Smooth muscle cell (in vitro differentiated cells): ENCODE data around the gene MRPL41. TPM values are rescaled to one million over a fixed set of nuclear protein-coding genes. Genes with fewer than 3 reads are reported as not detected.
"Not testable (repeated sequence)": the region's sequence is repeated elsewhere in the genome, so short reads cannot be mapped to it uniquely, and the experiment has no call there.

Experiments used
- DNase-seq: peaks from one replicate; lab custom pipeline; 2025; ENCODE audit not compliant: unreplicated experiment; lab: John Stamatoyannopoulos, UW
- H2AFZ ChIP-seq: fragments of 200-600 bp; sonication (generic); 2 replicates; pipeline ENCODE4 v1.6.0; 2016; ENCODE audit warnings: antibody characterized with exemption, low read depth, mild to moderate bottlenecking
- H3F3A ChIP-seq: fragments of 200-600 bp; sonication (generic); 2 replicates; pipeline ENCODE4 v1.6.0; 2017; ENCODE audit warnings: antibody characterized with exemption, low read depth
- H3K27ac ChIP-seq: fragments of 200-600 bp; sonication (generic); 2 replicates; pipeline ENCODE4 v1.5.1; 2016; ENCODE audit warnings: low read depth, mild to moderate bottlenecking
- H3K27me3 ChIP-seq: fragments of 200-600 bp; sonication (generic); 2 replicates; pipeline ENCODE4 v1.6.1; 2016; ENCODE audit warnings: low read depth, mild to moderate bottlenecking
- H3K36me3 ChIP-seq: fragments of 200-600 bp; sonication (generic); 2 replicates; pipeline ENCODE4 v1.5.1; 2016; ENCODE audit warnings: low read depth
- H3K4me1 ChIP-seq: fragments of 200-600 bp; sonication (generic); 2 replicates; pipeline ENCODE4 v1.5.1; 2016; ENCODE audit warnings: low read depth
- H3K4me2 ChIP-seq: fragments of 200-600 bp; sonication (generic); 2 replicates; pipeline ENCODE4 v1.6.0; 2016; ENCODE audit warnings: mild to moderate bottlenecking
- H3K4me3 ChIP-seq: fragments of 200-600 bp; sonication (generic); 2 replicates; pipeline ENCODE4 v1.5.1; 2016; ENCODE audit warnings: mild to moderate bottlenecking
- H3K79me2 ChIP-seq: fragments of 200-600 bp; sonication (generic); 2 replicates; pipeline ENCODE4 v1.6.0; 2016; ENCODE audit warnings: low read depth, mild to moderate bottlenecking
- H3K9ac ChIP-seq: fragments of 200-600 bp; sonication (generic); 2 replicates; pipeline ENCODE4 v1.6.0; 2016; ENCODE audit warnings: low read depth
- H3K9me3 ChIP-seq: fragments of 200-600 bp; sonication (generic); replicated peaks from 2 replicates; pipeline ENCODE4 v1.5.1; 2016; ENCODE audit warnings: low read depth
- H4K20me1 ChIP-seq: fragments of 200-600 bp; sonication (generic); 2 replicates; pipeline ENCODE4 v1.6.0; 2016; ENCODE audit warnings: low read depth
- CTCF ChIP-seq: fragments of 200-600 bp; sonication (generic); IDR thresholded peaks from 2 replicates; pipeline ENCODE4 v1.5.1; 2017; ENCODE audit warnings: borderline replicate concordance, mild to moderate bottlenecking, antibody characterized with exemption; ENCODE audit not compliant: insufficient read depth, poor library complexity, severe bottlenecking
- WGBS: methylation state at CpG from one replicate; pipeline ENCODE4 v1.1.7; 2016; ENCODE audit warnings: low lambda C conversion rate; 5-methylcytosine and 5-hydroxymethylcytosine counted together
- polyA plus RNA-seq: library from polyadenylated mRNA; unstranded; fragments of >200 nt; fragmentation: Nextera tagmentation; extraction: Ambion mirVana; gene quantifications from 2 replicates; pipeline ENCODE4 v1.2.1, GENCODE V29; 2016
- total RNA-seq: library from RNA; depleted of rRNA; stranded (reverse); fragments of >200 nt; gene quantifications from 2 replicates; pipeline ENCODE4 v1.2.3, GENCODE V29; 2014

MRPL41 gene
- total and polyA plus RNA-seq, 2 experiments from 2014 or later, result 33.5 to 85.7 TPM

DNA sequence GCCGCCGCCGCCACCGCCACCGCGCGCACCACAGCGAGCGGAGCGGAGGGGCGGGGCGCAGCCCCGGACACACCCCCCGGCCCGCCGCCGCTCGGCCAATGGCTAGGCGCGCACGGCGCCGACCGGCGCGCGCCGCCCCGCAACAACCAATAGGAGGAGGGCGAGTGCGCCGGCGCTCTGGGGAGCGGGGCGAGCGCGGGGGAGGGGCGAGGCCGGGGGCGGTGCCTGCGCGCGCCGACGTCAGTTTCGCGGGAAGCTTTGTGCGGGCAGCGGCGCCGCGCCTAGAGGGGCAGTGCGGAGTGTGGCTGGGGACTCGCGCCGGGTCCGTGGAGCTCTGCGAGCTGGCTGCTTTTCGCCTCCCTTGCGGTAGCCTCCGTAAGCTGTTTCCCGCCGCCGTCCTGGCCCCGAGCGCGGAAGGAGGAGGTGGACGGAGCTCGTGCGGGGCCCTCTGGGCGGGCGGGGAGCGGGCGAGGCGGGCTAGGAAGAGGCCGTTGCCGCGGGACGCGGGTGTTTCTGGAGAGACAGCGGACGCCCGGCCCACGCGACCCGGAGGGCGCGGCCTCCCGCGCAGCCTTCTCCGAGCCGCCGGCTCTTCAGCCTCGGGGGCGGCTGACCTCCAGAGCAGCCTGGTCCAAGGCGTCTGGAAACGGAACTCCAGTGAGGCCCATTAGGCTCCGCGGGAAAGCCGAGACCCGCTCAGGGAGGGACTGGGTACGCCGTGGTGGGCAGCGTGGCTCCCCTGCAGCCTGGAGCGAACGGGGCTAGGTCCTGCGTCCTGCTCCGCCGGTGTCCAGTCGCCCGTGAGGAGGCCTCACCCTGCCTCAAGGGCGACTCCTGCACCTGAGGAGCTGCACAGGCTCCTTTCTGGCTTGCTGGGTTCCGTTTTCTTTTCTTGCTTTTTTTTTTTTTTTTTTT, 39.0 kb downstream of the MRPL41 start, which contains the start of gene ZMYND19:
TSS of gene ZMYND19 (minus strand) at position 44 of the 915 bp plus-strand sequence. CDS start 249 bp downstream, outside the sequence.
- Histone ChIP-seq H3K79me2 (peaks cover 16% of the 10 kb centered on the region), H3F3A (no peaks in the 10 kb centered on the region), H4K20me1 (peaks cover 11% of the 10 kb centered on the region), H3K36me3 (no peaks in the 10 kb centered on the region), H3K9ac (peak within 1 kb of the TSS; percentile 62), H3K4me3 (peak within 1 kb of the TSS; percentile 86), H3K9me3 (no peaks in the 10 kb centered on the region), H2AFZ (peak within 1 kb of the TSS; percentile 90), H3K27me3 (no peaks in the 10 kb centered on the region), H3K4me1 (peaks cover 9% of the 10 kb centered on the region), H3K27ac (peak within 1 kb of the TSS; percentile 25), H3K4me2 (peak within 1 kb of the TSS; percentile 94)
- TF ChIP-seq CTCF, result no peak
- DNase-seq, result peak; percentile 71
- 2% methylated on average over 59 of the region's 113 CpGs for whole genome bisulfite sequencing

GRCh38 chr9:137592767-137593166, 41.1 kb downstream of the MRPL41 start:
- H3K9ac ChIP-seq, result no peak overlapping the region
- no peak overlapping the region for H3K4me2 ChIP-seq
- no peaks in the 10 kb centered on the region for H3K9me3 ChIP-seq
- DNase-seq, result no peak
- peaks cover 9% of the 10 kb centered on the region for H3K4me1 ChIP-seq
- H3K36me3 ChIP-seq, result no peaks in the 10 kb centered on the region
- H2AFZ ChIP-seq, result no peak overlapping the region
- no peak overlapping the region for H3K4me3 ChIP-seq
- peaks cover 11% of the 10 kb centered on the region for H4K20me1 ChIP-seq
- no peak for TF ChIP-seq CTCF
- no peaks in the 10 kb centered on the region for H3K27me3 ChIP-seq
- H3F3A ChIP-seq, result no peaks in the 10 kb centered on the region
- peaks cover 16% of the 10 kb centered on the region for H3K79me2 ChIP-seq
- 94% methylated on average over 7 of the region's 7 CpGs for WGBS
- no peak overlapping the region for H3K27ac ChIP-seq

DNA sequence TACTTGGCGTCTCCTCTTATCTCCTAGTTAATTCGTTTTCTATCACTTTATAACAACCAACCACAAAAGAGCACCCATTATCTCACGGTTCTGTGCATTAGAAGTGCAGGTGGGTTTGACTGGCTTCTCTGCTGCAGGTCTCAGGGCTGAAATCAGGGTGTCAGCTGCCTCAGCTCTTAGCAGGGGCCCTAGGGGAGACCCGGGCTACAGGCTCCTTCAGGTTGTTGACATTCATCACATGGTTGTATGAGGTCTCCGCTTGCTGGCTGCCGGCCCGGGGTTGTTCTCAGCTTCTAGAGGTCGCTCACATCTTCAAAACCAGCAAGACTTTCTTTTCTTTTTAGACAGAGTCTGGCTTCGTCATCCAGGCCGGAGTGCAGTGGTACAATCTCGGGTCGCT, 41.5 kb downstream of the MRPL41 start:
- Histone ChIP-seq H3K27me3 (no peaks in the 10 kb centered on the region), H3K9ac (no peak overlapping the region), H3K79me2 (peaks cover 16% of the 10 kb centered on the region), H3K9me3 (no peaks in the 10 kb centered on the region), H3K27ac (no peak overlapping the region), H3K4me2 (no peak overlapping the region), H4K20me1 (peaks cover 11% of the 10 kb centered on the region), H3F3A (no peaks in the 10 kb centered on the region), H3K4me3 (no peak overlapping the region), H3K4me1 (peaks cover 9% of the 10 kb centered on the region), H3K36me3 (no peaks in the 10 kb centered on the region), H2AFZ (no peak overlapping the region)
- DNase-seq, result no peak
- no peak for TF ChIP-seq CTCF
- WGBS, result 93% methylated on average over 12 of the region's 12 CpGs

DNA sequence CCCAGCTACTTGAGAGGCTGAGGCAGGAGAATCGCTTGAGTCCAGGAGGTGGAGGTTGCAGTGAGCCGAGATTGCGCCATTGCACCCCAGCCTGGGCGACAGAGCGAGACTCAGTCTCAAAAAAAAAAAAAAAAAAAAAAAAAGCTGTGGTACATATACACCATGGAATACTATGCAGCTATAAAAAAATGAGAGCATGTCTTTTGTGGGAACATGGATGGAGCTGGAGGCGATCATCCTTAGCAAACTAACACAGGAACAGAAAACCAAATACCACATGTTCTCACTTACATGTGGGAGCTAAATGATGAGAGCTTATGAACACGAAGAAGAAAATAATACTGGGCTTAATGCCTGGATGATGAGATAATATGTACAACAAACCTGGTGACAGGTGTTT, 44.9 kb downstream of the MRPL41 start:
- H3K27me3 ChIP-seq, H2AFZ ChIP-seq: not testable (repeated sequence)
- WGBS, result 94% methylated on average over 7 of the region's 7 CpGs

More for the DNA sequence above, 44.9 kb downstream of the MRPL41 start:
- DNase-seq, H3K27ac ChIP-seq, H4K20me1 ChIP-seq, H3K4me2 ChIP-seq, H3K4me3 ChIP-seq, H3K79me2 ChIP-seq, H3F3A ChIP-seq, H3K36me3 ChIP-seq, H3K9me3 ChIP-seq, H3K9ac ChIP-seq, H3K4me1 ChIP-seq: not testable (repeated sequence)
